Skeletal muscle satellite cell (primary cell): ENCODE data around the gene PLCB1. TPM values are rescaled to one million over a fixed set of nuclear protein-coding genes. Genes with fewer than 3 reads are reported as not detected.
A peak's percentile ranks its signal among the peaks of the same experiment; 100 is the strongest.
"Not testable (repeated sequence)": the region's sequence is repeated elsewhere in the genome, so short reads cannot be mapped to it uniquely, and the experiment has no call there.

ENCODE experiments used
- H3K27me3 ChIP-seq: 2 replicates; pipeline ENCODE4 v1.7.0; 2013; ENCODE audit warnings: low read length; ENCODE audit not compliant: control insufficient read depth, insufficient read depth
- H3K36me3 ChIP-seq: 2 replicates; pipeline ENCODE4 v1.7.0; 2013; ENCODE audit warnings: mild to moderate bottlenecking, control low read depth, low read length; ENCODE audit not compliant: insufficient read depth
- H3K4me1 ChIP-seq: 2 replicates; pipeline ENCODE4 v1.7.0; 2013; ENCODE audit warnings: low read length; ENCODE audit not compliant: control insufficient read depth, insufficient read depth
- H3K4me2 ChIP-seq: 2 replicates; pipeline ENCODE4 v1.7.0; 2013; ENCODE audit warnings: mild to moderate bottlenecking, low read length
- H3K4me3 ChIP-seq: 2 replicates; pipeline ENCODE4 v1.7.0; 2013; ENCODE audit warnings: low read length
- H3K9ac ChIP-seq: 2 replicates; pipeline ENCODE4 v1.7.0; 2013; ENCODE audit warnings: mild to moderate bottlenecking, low read depth, low read length, moderate library complexity
- H3K9me3 ChIP-seq: replicated peaks from 2 replicates; pipeline ENCODE4 v1.7.0; 2013; ENCODE audit warnings: mild to moderate bottlenecking, control low read depth, low read length
- total RNA-seq: library from RNA; depleted of rRNA; stranded (reverse); fragments of >200 nt; gene quantifications from 2 replicates; pipeline ENCODE4 v1.2.3, GENCODE V29; 2012; rRNA removed

The PLCB1 gene
- 14.0 and 16.7 TPM in 2 replicates for total RNA-seq

GRCh38 chr20:8131598-8132483 is at the start of gene PLCB1:
Gene PLCB1 (plus strand): TSS chr20:8132266. CDS start chr20:8132652, 386 bp downstream.
- Histone ChIP-seq H3K27me3 (peaks cover 20% of the 10 kb centered on the region), H3K9ac (peak within 1 kb of the TSS; percentile 80), H3K9me3 (no peaks in the 10 kb centered on the region), H3K4me1 (peaks cover 5% of the 10 kb centered on the region), H3K4me3 (peak within 1 kb of the TSS; percentile 67), H3K36me3 (no peaks in the 10 kb centered on the region), H3K4me2 (peak within 1 kb of the TSS; percentile 90)

GRCh38 chr20:8082989-8083388 is 49.1 kb upstream of the PLCB1 start:
- H3K4me2 ChIP-seq, result no peak overlapping the region
- peaks cover 2% of the 10 kb centered on the region for H3K4me1 ChIP-seq
- H3K27me3 ChIP-seq, result no peaks in the 10 kb centered on the region
- H3K4me3 ChIP-seq, result no peak overlapping the region
- H3K9ac ChIP-seq, result no peak overlapping the region
- H3K36me3 ChIP-seq, result no peaks in the 10 kb centered on the region
- no peaks in the 10 kb centered on the region for H3K9me3 ChIP-seq

- Histone ChIP-seq H3K4me2 (no peak overlapping the region), H3K4me3 (no peak overlapping the region), H3K36me3 (no peaks in the 10 kb centered on the region), H3K4me1 (peaks cover 13% of the 10 kb centered on the region), H3K9me3 (no peaks in the 10 kb centered on the region), H3K27me3 (no peaks in the 10 kb centered on the region), H3K9ac (no peak overlapping the region)
These were observed 42.4 kb upstream of the PLCB1 start for GRCh38 chr20:8089668-8090067.

- Histone ChIP-seq H3K36me3 (no peaks in the 10 kb centered on the region), H3K4me2 (peak overlapping the region; percentile 60), H3K4me1 (peaks cover 29% of the 10 kb centered on the region), H3K9me3 (no peaks in the 10 kb centered on the region), H3K9ac (peak overlapping the region; percentile 40), H3K4me3 (no peak overlapping the region), H3K27me3 (no peaks in the 10 kb centered on the region)
These were observed 37.6 kb upstream of the PLCB1 start for GRCh38 chr20:8094415-8094818.

GRCh38 chr20:8094850-8095249 is 37.2 kb upstream of the PLCB1 start:
- Histone ChIP-seq H3K4me3 (no peak overlapping the region), H3K4me2 (peak overlapping the region; percentile 69), H3K9me3 (no peaks in the 10 kb centered on the region), H3K4me1 (peaks cover 29% of the 10 kb centered on the region), H3K9ac (peak overlapping the region; percentile 40), H3K36me3 (no peaks in the 10 kb centered on the region), H3K27me3 (no peaks in the 10 kb centered on the region)

- peak overlapping the region; percentile 29 for H3K9ac ChIP-seq
- peaks cover 29% of the 10 kb centered on the region for H3K4me1 ChIP-seq
These were observed 36.2 kb upstream of the PLCB1 start for GRCh38 chr20:8095648-8096572.

GRCh38 chr20:8097307-8097706 is 34.8 kb upstream of the PLCB1 start:
- H3K4me3 ChIP-seq, result no peak overlapping the region
- H3K4me2 ChIP-seq, result no peak overlapping the region
- no peaks in the 10 kb centered on the region for H3K36me3 ChIP-seq
- H3K9ac ChIP-seq, result no peak overlapping the region
- H3K9me3 ChIP-seq, result no peaks in the 10 kb centered on the region
- peaks cover 29% of the 10 kb centered on the region for H3K4me1 ChIP-seq
- H3K27me3 ChIP-seq, result no peaks in the 10 kb centered on the region

More at GRCh38 chr20:8095648-8096572, 36.2 kb upstream of the PLCB1 start:
- H3K36me3 ChIP-seq, result no peaks in the 10 kb centered on the region
- H3K9me3 ChIP-seq, result no peaks in the 10 kb centered on the region
- H3K27me3 ChIP-seq, result no peaks in the 10 kb centered on the region
- peak overlapping the region; percentile 69 for H3K4me2 ChIP-seq
- no peak overlapping the region for H3K4me3 ChIP-seq

- Histone ChIP-seq H3K4me3 (no peak overlapping the region), H3K9me3 (peaks cover 12% of the 10 kb centered on the region), H3K36me3 (no peaks in the 10 kb centered on the region), H3K4me2 (no peak overlapping the region), H3K27me3 (no peaks in the 10 kb centered on the region), H3K9ac (no peak overlapping the region), H3K4me1 (no peaks in the 10 kb centered on the region)
These were observed 27.8 kb upstream of the PLCB1 start for GRCh38 chr20:8104252-8104651.

- not testable (repeated sequence) for H3K36me3 ChIP-seq, H3K9me3 ChIP-seq, H3K27me3 ChIP-seq, H3K9ac ChIP-seq, H3K4me2 ChIP-seq, H3K4me3 ChIP-seq, H3K4me1 ChIP-seq
These were observed 17.5 kb upstream of the PLCB1 start for GRCh38 chr20:8114612-8115011.

GRCh38 chr20:8115436-8115835 is 16.6 kb upstream of the PLCB1 start:
- no peaks in the 10 kb centered on the region for H3K36me3 ChIP-seq
- H3K27me3 ChIP-seq, result no peaks in the 10 kb centered on the region
- H3K4me1 ChIP-seq, result peaks cover 5% of the 10 kb centered on the region
- no peak overlapping the region for H3K4me3 ChIP-seq
- H3K9ac ChIP-seq, result no peak overlapping the region
- H3K4me2 ChIP-seq, result no peak overlapping the region
- H3K9me3 ChIP-seq, result no peaks in the 10 kb centered on the region

- H3K4me1 ChIP-seq, result peaks cover 5% of the 10 kb centered on the region
- no peak overlapping the region for H3K4me2 ChIP-seq
- H3K27me3 ChIP-seq, result no peaks in the 10 kb centered on the region
- H3K9me3 ChIP-seq, result no peaks in the 10 kb centered on the region
- no peak overlapping the region for H3K9ac ChIP-seq
- no peak overlapping the region for H3K4me3 ChIP-seq
- H3K36me3 ChIP-seq, result no peaks in the 10 kb centered on the region
These were observed 15.8 kb upstream of the PLCB1 start for GRCh38 chr20:8116067-8116811.
